HL-60 (cell line): Measurements from ENCODE around the gene CDKL4.

Experiments used
- POLR2AphosphoS5 ChIP-seq: IDR thresholded peaks from 2 replicates; pipeline ENCODE4 v1.6.1; 2012; ENCODE audit warnings: low read depth
- TF ChIP-seq, protein P1 (sequence below): IDR thresholded peaks from one replicate; pipeline ENCODE4 v1.5.1; 2011; ENCODE audit warnings: low read length, control low read depth, inconsistent platforms; ENCODE audit not compliant: insufficient read depth

DNA sequence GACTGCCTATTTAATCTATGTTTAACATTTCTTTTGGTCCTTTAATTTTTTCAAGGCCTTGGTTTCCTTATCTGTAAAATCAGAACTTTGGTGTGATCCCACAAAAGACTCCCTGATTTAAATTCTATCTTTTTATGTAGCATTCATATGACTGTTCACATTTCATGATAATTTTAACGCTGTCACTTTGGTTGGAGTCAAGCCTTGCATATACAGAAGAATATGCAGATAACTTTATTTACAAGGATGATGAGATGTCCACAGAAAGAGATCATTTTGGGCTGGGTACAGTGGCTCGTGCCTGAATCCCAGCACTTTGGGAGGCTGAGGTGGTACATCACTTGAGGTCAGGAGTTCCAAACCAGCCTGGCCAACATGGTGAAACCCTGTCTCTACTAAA, 84.5 kb downstream of the CDKL4 start:
- TF ChIP-seq, protein P1, sequence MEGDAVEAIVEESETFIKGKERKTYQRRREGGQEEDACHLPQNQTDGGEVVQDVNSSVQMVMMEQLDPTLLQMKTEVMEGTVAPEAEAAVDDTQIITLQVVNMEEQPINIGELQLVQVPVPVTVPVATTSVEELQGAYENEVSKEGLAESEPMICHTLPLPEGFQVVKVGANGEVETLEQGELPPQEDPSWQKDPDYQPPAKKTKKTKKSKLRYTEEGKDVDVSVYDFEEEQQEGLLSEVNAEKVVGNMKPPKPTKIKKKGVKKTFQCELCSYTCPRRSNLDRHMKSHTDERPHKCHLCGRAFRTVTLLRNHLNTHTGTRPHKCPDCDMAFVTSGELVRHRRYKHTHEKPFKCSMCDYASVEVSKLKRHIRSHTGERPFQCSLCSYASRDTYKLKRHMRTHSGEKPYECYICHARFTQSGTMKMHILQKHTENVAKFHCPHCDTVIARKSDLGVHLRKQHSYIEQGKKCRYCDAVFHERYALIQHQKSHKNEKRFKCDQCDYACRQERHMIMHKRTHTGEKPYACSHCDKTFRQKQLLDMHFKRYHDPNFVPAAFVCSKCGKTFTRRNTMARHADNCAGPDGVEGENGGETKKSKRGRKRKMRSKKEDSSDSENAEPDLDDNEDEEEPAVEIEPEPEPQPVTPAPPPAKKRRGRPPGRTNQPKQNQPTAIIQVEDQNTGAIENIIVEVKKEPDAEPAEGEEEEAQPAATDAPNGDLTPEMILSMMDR = no peak
- no peak for TF ChIP-seq POLR2AphosphoS5
